GM12878 (cell line): ENCODE results near the gene MXD4. TPM values are rescaled to one million over a fixed set of nuclear protein-coding genes. Genes with fewer than 3 reads are reported as not detected.

Source experiments
- ATF3 ChIP-seq: IDR thresholded peaks from 2 replicates; pipeline ENCODE4 v1.6.1; 2011; ENCODE audit warnings: low read depth, mild to moderate bottlenecking, low read length, moderate library complexity, borderline replicate concordance; ENCODE audit errors: extremely low read depth
- ATF7 ChIP-seq: fragments of 450-650 bp; IDR thresholded peaks from 2 replicates; pipeline ENCODE4 v1.6.1; 2016; ENCODE audit warnings: low read depth, mild to moderate bottlenecking
- BACH1 ChIP-seq: fragments of 450-650 bp; IDR thresholded peaks from 2 replicates; pipeline ENCODE4 v1.6.1; 2017; ENCODE audit warnings: mild to moderate bottlenecking, borderline replicate concordance
- BMI1 ChIP-seq: fragments of 450-650 bp; IDR thresholded peaks from 2 replicates; pipeline ENCODE4 v1.6.1; 2016; ENCODE audit warnings: mild to moderate bottlenecking, moderate library complexity, borderline replicate concordance
- BRCA1 ChIP-seq: IDR thresholded peaks from 2 replicates; pipeline ENCODE4 v1.6.1; 2011; ENCODE audit warnings: low read depth, low read length, improper control_type of control experiment
- CHD4 ChIP-seq: fragments of 200-600 bp; sonication (generic); IDR thresholded peaks from 2 replicates; pipeline ENCODE4 v1.6.1; 2016; ENCODE audit warnings: mild to moderate bottlenecking
- HDGF ChIP-seq: fragments of 450-650 bp; IDR thresholded peaks from 2 replicates; pipeline ENCODE4 v1.6.1; 2016; ENCODE audit warnings: antibody characterized with exemption
- MEF2A ChIP-seq: IDR thresholded peaks from 2 replicates; pipeline ENCODE4 v1.6.1; 2011; ENCODE audit warnings: low read depth, mild to moderate bottlenecking, low read length, moderate library complexity; ENCODE audit not compliant: insufficient read depth
- RAD21 ChIP-seq: IDR thresholded peaks from 2 replicates; pipeline ENCODE4 v1.6.1; 2011; ENCODE audit warnings: mild to moderate bottlenecking, low read depth, low read length, moderate library complexity; ENCODE audit not compliant: insufficient read depth
- SIX5 ChIP-seq: IDR thresholded peaks from 2 replicates; pipeline ENCODE4 v1.6.1; 2011; ENCODE audit warnings: mild to moderate bottlenecking, low read depth, low read length, moderate library complexity; ENCODE audit not compliant: severe bottlenecking
- SMAD5 ChIP-seq: IDR thresholded peaks from 2 replicates; pipeline ENCODE4 v1.6.1; 2016; ENCODE audit warnings: antibody characterized with exemption, low read depth
- STAT1 ChIP-seq: fragments of 450-650 bp; conservative IDR thresholded peaks from 2 replicates; pipeline ENCODE4 v1.6.1; 2014; ENCODE audit warnings: antibody characterized with exemption, mild to moderate bottlenecking
- TCF12 ChIP-seq: IDR thresholded peaks from 2 replicates; pipeline ENCODE4 v1.6.1; 2011; ENCODE audit warnings: low read depth, mild to moderate bottlenecking, low read length
- TCF3 ChIP-seq: IDR thresholded peaks from 2 replicates; pipeline ENCODE4 v1.6.1; 2012; ENCODE audit warnings: low read depth, mild to moderate bottlenecking, low read length, borderline replicate concordance; ENCODE audit not compliant: insufficient read depth
- YY1 ChIP-seq: IDR thresholded peaks from 2 replicates; pipeline ENCODE4 v1.6.1; 2011; ENCODE audit warnings: low read depth, mild to moderate bottlenecking, low read length
- ZBED1 ChIP-seq: IDR thresholded peaks from 2 replicates; pipeline ENCODE4 v1.6.1; 2016; ENCODE audit warnings: borderline replicate concordance
- ZBTB40 ChIP-seq: fragments of 450-650 bp; IDR thresholded peaks from 2 replicates; pipeline ENCODE4 v1.6.1; 2016; ENCODE audit warnings: mild to moderate bottlenecking, moderate library complexity, borderline replicate concordance
- ZNF24 ChIP-seq: fragments of 450-650 bp; IDR thresholded peaks from 2 replicates; pipeline ENCODE4 v1.6.1; 2017; ENCODE audit warnings: antibody characterized with exemption, mild to moderate bottlenecking
- ZNF274 ChIP-seq: IDR thresholded peaks from one replicate; pipeline ENCODE4 v1.8.0; 2011; ENCODE audit not compliant: insufficient read length, insufficient read depth
- polyA plus RNA-seq, 11 experiments: library from polyadenylated mRNA; depleted of rRNA in 4 of 11; unstranded in 6 of 11; stranded (reverse) in 5 of 11; fragments of >200 nt; fragmentation: Nextera tagmentation in 4 of 11; fragmentation: Illumina TruSeq in 1 of 11; extraction: Ambion mirVana in 4 of 11; extraction: Trizol in 1 of 11; gene quantifications; 1 replicate in 1 of 11; 2 replicates in 10 of 11; pipeline versions ENCODE4 v1.2.1 to v1.2.3, GENCODE V29; 2011 to 2016; ENCODE audit warnings: inconsistent platforms in 2 of 11, missing spikeins in 2 of 11, low read depth in 1 of 11
- total RNA-seq, 4 experiments: library from RNA; depleted of rRNA in 3 of 4; stranded (reverse); fragments of >200 nt in 3 of 4; fragmentation: Illumina TruSeq in 1 of 4; extraction: Trizol in 1 of 4; gene quantifications; 2 replicates each; pipeline versions ENCODE4 v1.2.1 to v1.2.3, GENCODE V29; 2013 to 2021
- TF ChIP-seq, protein P1 (sequence below): fragments of 450-650 bp; IDR thresholded peaks from 2 replicates; pipeline ENCODE4 v1.6.1; 2017; ENCODE audit warnings: borderline replicate concordance
- TF ChIP-seq, protein P2 (sequence below): IDR thresholded peaks from 2 replicates; pipeline ENCODE4 v1.6.1; 2012; ENCODE audit warnings: mild to moderate bottlenecking, low read depth, low read length

MXD4 gene
- total and polyA plus RNA-seq, 10 of the 15 experiments (the other 5 are each of a cell fraction or from before 2014, with no cell fraction given): 0.21 to 25.6 (median 5.2) TPM

DNA sequence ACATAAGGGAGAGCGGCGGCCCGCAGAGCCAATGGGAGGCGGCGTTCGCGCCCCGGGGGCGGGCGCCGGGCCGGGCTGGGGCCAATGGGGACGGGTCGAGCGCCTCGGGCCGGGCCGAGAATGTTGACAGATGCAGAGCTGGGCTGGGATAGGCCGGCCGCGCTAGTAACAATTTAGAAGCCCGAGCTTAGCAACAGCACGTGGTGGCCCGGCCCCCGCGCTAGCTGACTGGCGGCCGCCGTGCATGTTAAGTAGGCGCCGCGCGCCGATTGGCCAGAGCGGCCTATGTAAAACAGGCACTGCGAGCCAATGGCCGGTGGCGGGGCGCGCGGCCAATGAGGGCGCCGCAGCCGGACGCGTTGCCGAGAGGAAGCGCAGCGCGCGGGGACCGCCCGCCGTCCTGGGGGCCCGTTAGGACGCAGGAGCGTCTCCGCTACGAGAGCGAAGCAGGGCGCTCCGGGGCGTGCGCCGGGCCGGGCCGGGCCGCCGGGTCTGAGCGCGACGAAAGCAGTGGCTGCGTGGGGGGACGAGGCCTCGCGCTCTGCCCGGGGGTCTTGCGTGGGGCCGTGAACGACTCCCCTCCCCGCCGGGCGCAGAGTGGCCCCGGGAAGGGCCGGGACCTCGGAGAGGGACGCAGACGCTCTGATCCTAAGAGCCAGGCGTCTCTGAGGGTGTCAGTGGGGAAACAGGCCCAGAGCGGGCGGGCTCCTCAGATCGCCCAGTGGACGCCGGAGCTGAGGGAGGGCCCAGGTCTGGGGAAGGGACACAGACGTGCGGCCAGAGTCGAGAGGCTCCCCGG is 435 bp upstream of the MXD4 start (continued):
- TF ChIP-seq RAD21: no peak
- TF ChIP-seq, protein P1, sequence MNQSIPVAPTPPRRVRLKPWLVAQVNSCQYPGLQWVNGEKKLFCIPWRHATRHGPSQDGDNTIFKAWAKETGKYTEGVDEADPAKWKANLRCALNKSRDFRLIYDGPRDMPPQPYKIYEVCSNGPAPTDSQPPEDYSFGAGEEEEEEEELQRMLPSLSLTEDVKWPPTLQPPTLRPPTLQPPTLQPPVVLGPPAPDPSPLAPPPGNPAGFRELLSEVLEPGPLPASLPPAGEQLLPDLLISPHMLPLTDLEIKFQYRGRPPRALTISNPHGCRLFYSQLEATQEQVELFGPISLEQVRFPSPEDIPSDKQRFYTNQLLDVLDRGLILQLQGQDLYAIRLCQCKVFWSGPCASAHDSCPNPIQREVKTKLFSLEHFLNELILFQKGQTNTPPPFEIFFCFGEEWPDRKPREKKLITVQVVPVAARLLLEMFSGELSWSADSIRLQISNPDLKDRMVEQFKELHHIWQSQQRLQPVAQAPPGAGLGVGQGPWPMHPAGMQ: no peak
- TF ChIP-seq SIX5: no peak
- no peak for TF ChIP-seq ATF3
- TF ChIP-seq ZBED1: no peak
- no peak for TF ChIP-seq BMI1
- peak; percentile 59; the same call in 1 of the 2 replicates for TF ChIP-seq YY1
- TF ChIP-seq TCF3: no peak
- no peak for TF ChIP-seq ATF7
- TF ChIP-seq CHD4: no peak
- no peak for TF ChIP-seq ZNF274
- no peak; the same call in 1 of the 2 replicates for TF ChIP-seq HDGF
- no peak for TF ChIP-seq TCF12
- TF ChIP-seq SMAD5: 0 out of 2 replicates have a peak, but pooled peaks have one; percentile 61
- TF ChIP-seq ZBTB40: no peak
- TF ChIP-seq, protein P2, sequence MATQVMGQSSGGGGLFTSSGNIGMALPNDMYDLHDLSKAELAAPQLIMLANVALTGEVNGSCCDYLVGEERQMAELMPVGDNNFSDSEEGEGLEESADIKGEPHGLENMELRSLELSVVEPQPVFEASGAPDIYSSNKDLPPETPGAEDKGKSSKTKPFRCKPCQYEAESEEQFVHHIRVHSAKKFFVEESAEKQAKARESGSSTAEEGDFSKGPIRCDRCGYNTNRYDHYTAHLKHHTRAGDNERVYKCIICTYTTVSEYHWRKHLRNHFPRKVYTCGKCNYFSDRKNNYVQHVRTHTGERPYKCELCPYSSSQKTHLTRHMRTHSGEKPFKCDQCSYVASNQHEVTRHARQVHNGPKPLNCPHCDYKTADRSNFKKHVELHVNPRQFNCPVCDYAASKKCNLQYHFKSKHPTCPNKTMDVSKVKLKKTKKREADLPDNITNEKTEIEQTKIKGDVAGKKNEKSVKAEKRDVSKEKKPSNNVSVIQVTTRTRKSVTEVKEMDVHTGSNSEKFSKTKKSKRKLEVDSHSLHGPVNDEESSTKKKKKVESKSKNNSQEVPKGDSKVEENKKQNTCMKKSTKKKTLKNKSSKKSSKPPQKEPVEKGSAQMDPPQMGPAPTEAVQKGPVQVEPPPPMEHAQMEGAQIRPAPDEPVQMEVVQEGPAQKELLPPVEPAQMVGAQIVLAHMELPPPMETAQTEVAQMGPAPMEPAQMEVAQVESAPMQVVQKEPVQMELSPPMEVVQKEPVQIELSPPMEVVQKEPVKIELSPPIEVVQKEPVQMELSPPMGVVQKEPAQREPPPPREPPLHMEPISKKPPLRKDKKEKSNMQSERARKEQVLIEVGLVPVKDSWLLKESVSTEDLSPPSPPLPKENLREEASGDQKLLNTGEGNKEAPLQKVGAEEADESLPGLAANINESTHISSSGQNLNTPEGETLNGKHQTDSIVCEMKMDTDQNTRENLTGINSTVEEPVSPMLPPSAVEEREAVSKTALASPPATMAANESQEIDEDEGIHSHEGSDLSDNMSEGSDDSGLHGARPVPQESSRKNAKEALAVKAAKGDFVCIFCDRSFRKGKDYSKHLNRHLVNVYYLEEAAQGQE: no peak
- no peak for TF ChIP-seq ZNF24
- TF ChIP-seq BRCA1: no peak
- TF ChIP-seq STAT1: 0 out of 2 replicates have a peak, but pooled peaks have one; percentile 69
- TF ChIP-seq MEF2A: no peak
- TF ChIP-seq BACH1: peak; percentile 83
